ENCODE results near the gene ELF4.

DNA sequence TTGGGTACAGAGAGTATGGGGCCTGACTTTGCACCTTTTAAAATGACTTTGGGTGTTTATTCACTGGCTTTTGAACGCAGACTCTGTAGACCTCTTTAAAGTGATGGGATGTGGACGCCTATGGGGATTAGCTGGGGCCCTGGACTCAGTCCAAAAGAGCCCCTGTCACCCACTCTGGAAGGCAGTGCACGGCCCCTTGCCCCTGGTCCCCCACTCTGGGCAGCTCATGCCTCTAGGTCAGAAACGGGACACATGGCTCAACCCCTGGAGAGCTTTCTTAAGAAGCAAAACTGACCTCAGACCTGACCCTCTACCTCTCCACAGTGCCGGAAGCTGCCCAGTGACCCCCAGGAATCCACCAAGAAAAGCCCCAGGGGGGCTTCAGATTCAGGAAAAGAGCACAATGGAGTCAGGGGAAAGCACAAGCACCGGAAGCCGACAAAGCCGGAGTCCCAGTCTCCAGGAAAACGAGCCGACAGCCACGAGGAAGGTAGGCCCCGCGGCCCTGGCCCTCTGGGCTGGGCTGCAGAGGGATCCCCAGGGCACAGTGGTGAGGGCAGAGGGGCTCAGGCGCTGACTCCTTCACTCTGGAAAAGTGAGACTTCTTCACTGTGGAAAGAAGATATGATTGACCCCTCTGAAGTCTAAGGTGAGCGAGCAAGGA, 89.5 kb downstream of the ELF4 start:
- TF ChIP-seq, protein P1, sequence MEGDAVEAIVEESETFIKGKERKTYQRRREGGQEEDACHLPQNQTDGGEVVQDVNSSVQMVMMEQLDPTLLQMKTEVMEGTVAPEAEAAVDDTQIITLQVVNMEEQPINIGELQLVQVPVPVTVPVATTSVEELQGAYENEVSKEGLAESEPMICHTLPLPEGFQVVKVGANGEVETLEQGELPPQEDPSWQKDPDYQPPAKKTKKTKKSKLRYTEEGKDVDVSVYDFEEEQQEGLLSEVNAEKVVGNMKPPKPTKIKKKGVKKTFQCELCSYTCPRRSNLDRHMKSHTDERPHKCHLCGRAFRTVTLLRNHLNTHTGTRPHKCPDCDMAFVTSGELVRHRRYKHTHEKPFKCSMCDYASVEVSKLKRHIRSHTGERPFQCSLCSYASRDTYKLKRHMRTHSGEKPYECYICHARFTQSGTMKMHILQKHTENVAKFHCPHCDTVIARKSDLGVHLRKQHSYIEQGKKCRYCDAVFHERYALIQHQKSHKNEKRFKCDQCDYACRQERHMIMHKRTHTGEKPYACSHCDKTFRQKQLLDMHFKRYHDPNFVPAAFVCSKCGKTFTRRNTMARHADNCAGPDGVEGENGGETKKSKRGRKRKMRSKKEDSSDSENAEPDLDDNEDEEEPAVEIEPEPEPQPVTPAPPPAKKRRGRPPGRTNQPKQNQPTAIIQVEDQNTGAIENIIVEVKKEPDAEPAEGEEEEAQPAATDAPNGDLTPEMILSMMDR (IDR thresholded peaks at IDR 0.05), result no peak
- TF ChIP-seq POLR2A (IDR thresholded peaks at IDR 0.05), result no peak

All from testis (tissue), 2 donors.